ENCODE measurements around the gene BLOC1S2. TPM values are rescaled to one million over a fixed set of nuclear protein-coding genes. Genes with fewer than 3 reads are reported as not detected.

BLOC1S2 gene
- total and polyA plus RNA-seq, 2 donors (not counting 1 experiment from before 2014, with no cell fraction given) = 48.1 to 88.8 TPM

GRCh38 chr10:100267239-100268104 lies 19.0 kb downstream of the BLOC1S2 start, which contains the start of gene CWF19L1:
Gene CWF19L1 (minus strand): TSS chr10:100267638. CDS start chr10:100267593, 45 bp downstream.
- H3K36me3 ChIP-seq (ENCODE audit: control insufficient read depth, insufficient read depth, low read length) = no peaks in the 10 kb centered on the region
- no peaks in the 10 kb centered on the region for H4K20me1 ChIP-seq (ENCODE audit: control insufficient read depth, extremely low read depth, insufficient read depth, low read length)
- H3K4me1 ChIP-seq (ENCODE audit: control insufficient read depth, extremely low read depth, insufficient read depth, low read length) = no peaks in the 10 kb centered on the region
- peaks cover 11% of the 10 kb centered on the region for H3K79me2 ChIP-seq (ENCODE audit: control insufficient read depth, insufficient read depth, low read length)
- DNase-seq (ENCODE audit: low read depth in 2 of 2) = peak; percentile 90 to 92
- peak within 1 kb of the TSS; percentile 66 for H3K9ac ChIP-seq (ENCODE audit: insufficient read depth, low read length)
- no peaks in the 10 kb centered on the region for H3K27me3 ChIP-seq (ENCODE audit: control insufficient read depth, insufficient read depth, low read length)
- no peaks in the 10 kb centered on the region for H3K9me3 ChIP-seq (ENCODE audit: control insufficient read depth, insufficient read depth, low read depth, low read length)
- H3K4me3 ChIP-seq (replicated peaks in 1 of 4; ENCODE audit: control extremely low read depth in 1 of 4, insufficient read depth in 1 of 4, low read depth in 3 of 4, low read length in 4 of 4) = peak within 1 kb of the TSS; percentile 47 to 96 (median 74)
- H2AFZ ChIP-seq (ENCODE audit: low read length) = peak within 1 kb of the TSS; percentile 86
- TF ChIP-seq CTCF (conservative IDR thresholded peaks at IDR 0.05 in 1 of 2, IDR thresholded peaks at IDR 0.05 in 1 of 2; ENCODE audit: low read depth in 1 of 2, low read length in 2 of 2) = no peak
- TF ChIP-seq EZH2 (IDR thresholded peaks at IDR 0.05; ENCODE audit: low read length, missing control alignments) = no peak
- peak within 1 kb of the TSS; percentile 82 for H3K27ac ChIP-seq (ENCODE audit: insufficient read depth, low read length)
- peak within 1 kb of the TSS; percentile 83 for H3K4me2 ChIP-seq (ENCODE audit: extremely low read depth, insufficient read depth, low read length)

DNA sequence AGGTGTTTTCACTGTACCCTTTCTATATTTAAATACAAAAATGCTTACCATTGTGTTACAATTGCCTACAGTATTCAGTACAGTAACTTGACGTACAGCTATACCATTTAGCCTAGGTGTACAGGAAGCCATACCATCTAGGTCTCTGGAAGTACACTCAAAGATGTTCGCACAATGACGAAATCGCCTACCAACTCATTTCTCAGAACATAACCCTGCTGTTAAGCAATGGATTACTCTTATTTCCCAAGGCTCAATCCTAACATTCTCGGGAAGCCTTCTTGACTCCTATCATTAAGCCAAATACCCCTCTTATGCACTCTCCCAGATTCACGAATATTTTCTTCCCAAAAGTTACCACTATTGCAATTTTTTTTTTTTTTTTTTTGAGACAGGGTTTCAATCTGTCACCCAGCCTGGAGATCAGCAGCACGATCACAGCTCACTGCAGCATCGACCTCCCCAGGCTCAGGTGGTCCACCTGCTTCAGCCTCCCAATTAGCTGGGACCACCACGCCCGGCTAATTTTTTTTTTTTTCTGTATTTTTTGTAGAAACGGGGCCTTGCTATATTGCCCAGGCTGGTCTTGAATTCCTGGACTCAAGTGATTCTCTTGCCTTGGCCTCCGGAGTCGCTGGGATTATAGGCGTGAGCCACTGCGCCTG lies 20.5 kb downstream of the BLOC1S2 start:
- H3K27me3 ChIP-seq (ENCODE audit: control insufficient read depth, insufficient read depth, low read length) = no peaks in the 10 kb centered on the region
- H3K9me3 ChIP-seq (ENCODE audit: control insufficient read depth, insufficient read depth, low read depth, low read length) = no peaks in the 10 kb centered on the region
- H3K27ac ChIP-seq (ENCODE audit: insufficient read depth, low read length) = no peak overlapping the region
- no peak overlapping the region for H3K9ac ChIP-seq (ENCODE audit: insufficient read depth, low read length)
- peaks cover 11% of the 10 kb centered on the region for H3K79me2 ChIP-seq (ENCODE audit: control insufficient read depth, insufficient read depth, low read length)
- H3K4me2 ChIP-seq (ENCODE audit: extremely low read depth, insufficient read depth, low read length) = peak overlapping the region; percentile 83
- H3K36me3 ChIP-seq (ENCODE audit: control insufficient read depth, insufficient read depth, low read length) = no peaks in the 10 kb centered on the region
- H3K4me1 ChIP-seq (ENCODE audit: control insufficient read depth, extremely low read depth, insufficient read depth, low read length) = no peaks in the 10 kb centered on the region
- peak in 1 of 2 donors; percentile 3 for DNase-seq (ENCODE audit: low read depth in 2 of 2)
- no peak overlapping the region for H2AFZ ChIP-seq (ENCODE audit: low read length)
- TF ChIP-seq CTCF (conservative IDR thresholded peaks at IDR 0.05 in 1 of 2, IDR thresholded peaks at IDR 0.05 in 1 of 2; ENCODE audit: low read depth in 1 of 2, low read length in 2 of 2) (no peak), EZH2 (IDR thresholded peaks at IDR 0.05; ENCODE audit: low read length, missing control alignments) (no peak)
- H4K20me1 ChIP-seq (ENCODE audit: control insufficient read depth, extremely low read depth, insufficient read depth, low read length) = no peaks in the 10 kb centered on the region
- H3K4me3 ChIP-seq (replicated peaks in 1 of 4; ENCODE audit: control extremely low read depth in 1 of 4, insufficient read depth in 1 of 4, low read depth in 3 of 4, low read length in 4 of 4) = peak overlapping the region in 2 of 4 experiments; percentile 18 to 96

GRCh38 chr10:100254191-100254590 lies 32.3 kb downstream of the BLOC1S2 start:
- TF ChIP-seq CTCF (conservative IDR thresholded peaks at IDR 0.05 in 1 of 2, IDR thresholded peaks at IDR 0.05 in 1 of 2; ENCODE audit: low read depth in 1 of 2, low read length in 2 of 2) = no peak
- TF ChIP-seq EZH2 (IDR thresholded peaks at IDR 0.05; ENCODE audit: low read length, missing control alignments) = no peak
- DNase-seq (ENCODE audit: low read depth in 2 of 2) = no peak
- peaks cover 4% of the 10 kb centered on the region for H3K36me3 ChIP-seq (ENCODE audit: control insufficient read depth, insufficient read depth, low read length)
- no peaks in the 10 kb centered on the region for H3K79me2 ChIP-seq (ENCODE audit: control insufficient read depth, insufficient read depth, low read length)
- no peaks in the 10 kb centered on the region for H3K9me3 ChIP-seq (ENCODE audit: control insufficient read depth, insufficient read depth, low read depth, low read length)
- no peak overlapping the region for H3K4me2 ChIP-seq (ENCODE audit: extremely low read depth, insufficient read depth, low read length)
- no peak overlapping the region for H3K4me3 ChIP-seq (replicated peaks in 1 of 4; ENCODE audit: control extremely low read depth in 1 of 4, insufficient read depth in 1 of 4, low read depth in 3 of 4, low read length in 4 of 4)
- H3K27ac ChIP-seq (ENCODE audit: insufficient read depth, low read length) = no peak overlapping the region
- no peak overlapping the region for H2AFZ ChIP-seq (ENCODE audit: low read length)
- no peaks in the 10 kb centered on the region for H3K27me3 ChIP-seq (ENCODE audit: control insufficient read depth, insufficient read depth, low read length)
- no peaks in the 10 kb centered on the region for H3K4me1 ChIP-seq (ENCODE audit: control insufficient read depth, extremely low read depth, insufficient read depth, low read length)
- no peak overlapping the region for H3K9ac ChIP-seq (ENCODE audit: insufficient read depth, low read length)
- H4K20me1 ChIP-seq (ENCODE audit: control insufficient read depth, extremely low read depth, insufficient read depth, low read length) = no peaks in the 10 kb centered on the region

All from fibroblast of lung (primary cell).